Central memory CD4-positive, alpha-beta T cell (primary cell): ENCODE data around the gene PHOX2A.

ENCODE experiments used
- DNase-seq: peaks from one replicate; pipeline ENCODE4 v3.0.0; 2022

PHOX2A gene

DNA sequence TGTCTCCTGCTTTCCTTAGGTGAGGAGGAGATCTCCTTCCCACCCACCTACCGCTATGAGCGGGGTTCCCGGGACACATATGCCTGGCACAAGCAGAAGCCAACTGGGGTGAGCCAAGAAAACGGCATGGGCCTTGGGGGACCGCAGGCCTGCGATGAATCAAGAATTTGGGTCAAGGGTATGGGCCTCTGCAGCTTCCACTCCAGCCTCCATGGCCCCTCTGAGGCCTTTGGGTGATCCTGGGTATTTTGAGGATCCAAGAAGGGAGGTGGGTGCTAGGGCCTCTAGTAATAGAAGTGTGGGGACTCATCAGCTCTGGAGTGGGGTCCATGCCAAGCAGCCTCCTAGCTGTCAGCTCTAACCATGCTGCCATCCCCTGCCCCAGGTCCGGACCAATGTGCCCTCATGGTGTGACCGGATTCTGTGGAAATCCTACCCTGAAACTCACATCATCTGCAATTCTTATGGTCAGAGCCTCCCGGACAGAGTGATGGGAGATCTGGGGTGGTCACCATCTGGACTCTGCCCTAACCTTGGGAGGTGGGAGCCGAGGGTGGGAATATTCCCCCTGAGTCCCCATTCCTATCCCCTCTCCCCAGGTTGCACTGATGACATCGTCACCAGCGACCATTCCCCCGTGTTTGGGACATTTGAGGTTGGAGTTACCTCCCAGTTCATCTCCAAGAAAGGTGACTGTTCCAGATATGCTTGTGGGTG lies 10.8 kb downstream of the PHOX2A start:
- DNase-seq, result no peak

DNA sequence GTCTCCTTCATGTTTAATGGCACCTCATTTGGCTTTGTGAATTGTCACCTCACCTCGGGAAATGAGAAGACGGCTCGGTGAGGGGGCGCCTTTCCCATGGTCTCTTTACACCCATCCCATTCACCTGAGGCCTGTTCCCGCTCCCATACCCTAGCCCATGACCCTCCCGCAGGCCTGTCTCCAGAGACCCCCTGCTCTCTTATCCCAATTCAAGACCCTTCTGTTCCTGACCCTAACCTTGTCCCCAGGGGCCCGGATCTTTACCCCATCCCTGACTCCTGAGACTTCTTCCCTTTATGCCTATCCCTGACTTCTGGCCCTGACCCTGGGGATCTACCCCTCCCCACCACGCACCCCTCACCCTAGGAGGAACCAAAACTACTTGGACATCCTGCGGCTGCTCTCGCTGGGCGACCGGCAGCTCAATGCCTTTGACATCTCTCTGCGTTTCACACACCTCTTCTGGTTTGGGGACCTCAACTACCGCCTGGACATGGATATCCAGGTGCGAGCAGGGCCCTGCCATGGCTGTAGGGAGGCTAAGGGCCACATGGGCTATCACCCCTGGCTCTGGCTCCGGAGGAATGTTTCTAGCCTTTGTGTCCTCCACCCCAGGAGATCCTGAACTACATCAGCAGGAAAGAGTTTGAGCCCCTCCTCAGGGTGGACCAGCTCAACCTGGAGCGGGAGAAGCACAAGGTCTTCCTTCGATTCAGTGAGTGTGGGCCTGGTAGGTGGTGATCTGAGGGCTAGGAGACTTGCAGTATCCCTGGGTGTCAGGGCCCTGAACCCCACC lies 11.5 kb downstream of the PHOX2A start:
- DNase-seq, result no peak

DNA sequence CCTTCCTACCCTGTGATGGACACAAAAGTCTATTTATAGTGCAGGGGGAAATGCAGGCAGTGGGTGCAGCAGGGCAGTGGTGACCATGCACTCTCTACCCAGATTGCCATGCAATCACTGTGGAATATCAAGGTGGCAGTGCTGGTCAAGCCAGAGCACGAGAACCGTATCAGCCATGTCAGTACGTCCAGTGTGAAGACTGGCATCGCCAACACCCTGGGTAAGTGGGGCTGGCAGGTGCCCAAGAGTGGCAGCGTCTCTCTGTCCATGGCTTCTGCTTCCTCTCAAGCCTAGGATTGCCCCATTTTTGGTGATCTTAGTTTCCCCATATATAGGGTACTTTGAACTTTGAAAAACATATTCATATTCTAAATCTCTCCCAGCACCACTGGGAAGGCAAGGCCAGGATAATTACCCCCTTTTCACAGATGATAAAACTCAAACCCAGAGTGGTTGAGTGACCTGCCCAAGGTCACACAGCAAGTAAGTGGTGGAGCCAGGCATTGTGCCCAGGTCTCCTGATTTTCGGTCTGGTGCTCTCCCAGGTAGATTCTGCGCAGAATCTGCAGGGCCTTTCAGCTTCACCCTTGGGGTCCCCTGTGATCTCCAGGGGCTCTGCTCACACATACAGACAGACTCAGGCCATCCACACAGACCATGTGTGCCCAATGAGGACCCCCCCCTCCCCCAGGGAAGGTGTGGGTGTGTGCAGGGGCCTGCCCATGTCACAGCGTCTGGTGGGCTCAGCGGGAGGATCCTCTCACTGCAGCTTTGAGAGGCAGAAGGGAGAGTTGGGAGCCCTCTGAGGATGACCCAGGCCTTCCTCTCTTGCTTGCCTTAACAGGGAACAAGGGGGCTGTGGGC lies 12.3 kb downstream of the PHOX2A start:
- DNase-seq, result no peak

DNA sequence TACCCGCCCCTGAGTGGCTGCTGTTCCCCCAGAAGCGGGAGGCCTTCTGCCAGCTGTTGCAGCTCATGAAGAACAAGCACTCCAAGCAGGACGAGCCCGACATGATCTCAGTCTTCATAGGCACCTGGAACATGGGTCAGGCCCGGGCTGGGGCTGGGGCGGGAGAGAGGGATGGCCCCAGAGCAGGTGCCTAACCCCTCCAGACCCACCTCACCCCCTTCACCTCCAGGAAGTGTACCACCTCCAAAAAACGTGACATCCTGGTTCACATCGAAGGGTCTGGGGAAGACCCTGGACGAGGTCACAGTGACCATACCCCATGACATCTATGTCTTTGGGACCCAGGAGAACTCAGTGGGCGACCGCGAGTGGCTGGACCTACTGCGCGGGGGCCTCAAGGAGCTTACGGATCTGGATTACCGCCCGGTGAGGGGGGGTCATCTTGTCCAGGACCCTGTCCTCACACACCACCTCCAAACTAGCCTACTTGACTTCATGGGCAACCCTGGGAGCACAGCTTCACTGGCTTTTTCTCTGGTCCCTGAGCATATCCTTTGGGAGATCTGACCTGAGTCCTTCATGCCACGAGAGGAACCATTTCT lies 13.1 kb downstream of the PHOX2A start:
- DNase-seq, result no peak

DNA sequence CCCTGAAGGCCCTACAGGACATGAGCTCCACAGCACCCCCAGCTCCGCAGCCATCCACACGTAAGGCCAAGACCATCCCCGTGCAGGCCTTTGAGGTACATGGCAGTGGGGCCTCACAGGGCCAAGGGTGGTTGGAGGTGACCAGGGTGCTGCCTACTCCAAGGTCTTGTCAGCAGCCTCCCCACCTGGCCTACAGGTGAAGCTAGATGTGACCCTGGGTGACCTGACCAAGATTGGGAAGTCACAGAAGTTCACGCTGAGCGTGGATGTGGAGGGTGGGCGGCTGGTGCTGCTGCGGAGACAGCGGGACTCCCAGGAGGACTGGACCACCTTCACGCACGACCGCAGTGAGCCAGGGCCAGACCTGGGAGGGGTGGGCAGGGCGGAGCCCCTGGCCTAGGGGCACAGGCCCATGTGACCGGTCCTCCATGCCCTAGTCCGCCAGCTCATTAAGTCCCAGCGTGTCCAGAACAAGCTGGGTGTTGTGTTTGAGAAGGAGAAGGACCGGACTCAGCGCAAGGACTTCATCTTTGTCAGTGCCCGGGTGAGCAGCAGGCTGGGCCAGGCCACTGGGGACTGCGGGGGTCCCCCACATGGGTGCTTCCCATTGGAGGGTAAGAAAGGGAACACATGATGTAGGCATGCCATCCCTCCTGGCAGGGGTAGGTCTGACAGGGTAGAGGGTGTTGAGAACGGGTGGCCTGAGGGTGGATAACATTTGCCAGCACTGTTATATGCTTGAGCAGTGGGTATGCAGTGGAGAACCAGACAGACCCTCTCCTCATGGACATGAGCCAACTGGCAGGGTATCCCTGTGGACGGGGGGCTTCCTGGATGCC lies 13.8 kb downstream of the PHOX2A start:
- DNase-seq, result no peak

DNA sequence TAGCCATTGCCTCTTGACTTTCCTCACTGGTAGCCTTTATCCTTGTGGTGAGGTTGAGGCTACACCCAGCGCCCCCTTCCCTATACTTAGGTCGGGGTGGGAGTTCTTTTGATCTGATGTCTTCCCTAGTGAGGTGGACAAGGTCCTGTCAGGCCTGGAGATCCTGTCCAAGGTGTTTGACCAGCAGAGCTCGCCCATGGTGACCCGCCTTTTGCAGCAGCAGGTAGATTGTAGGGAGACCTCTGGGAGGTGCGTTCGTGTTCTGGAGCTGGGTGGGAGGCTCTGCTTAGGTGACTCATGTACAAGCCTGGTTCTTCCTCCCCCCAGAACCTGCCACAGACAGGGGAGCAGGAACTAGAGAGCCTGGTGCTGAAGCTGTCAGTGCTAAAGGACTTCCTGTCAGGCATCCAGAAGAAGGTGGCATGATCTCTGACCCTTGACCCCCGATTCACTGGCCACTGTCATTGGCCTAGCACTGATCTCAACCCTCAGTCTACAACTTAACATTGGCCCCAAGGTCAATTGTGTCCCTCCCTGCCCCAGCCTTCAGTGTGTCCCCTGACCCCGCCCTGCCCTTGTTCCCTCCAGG lies 14.5 kb downstream of the PHOX2A start:
- no peak for DNase-seq

DNA sequence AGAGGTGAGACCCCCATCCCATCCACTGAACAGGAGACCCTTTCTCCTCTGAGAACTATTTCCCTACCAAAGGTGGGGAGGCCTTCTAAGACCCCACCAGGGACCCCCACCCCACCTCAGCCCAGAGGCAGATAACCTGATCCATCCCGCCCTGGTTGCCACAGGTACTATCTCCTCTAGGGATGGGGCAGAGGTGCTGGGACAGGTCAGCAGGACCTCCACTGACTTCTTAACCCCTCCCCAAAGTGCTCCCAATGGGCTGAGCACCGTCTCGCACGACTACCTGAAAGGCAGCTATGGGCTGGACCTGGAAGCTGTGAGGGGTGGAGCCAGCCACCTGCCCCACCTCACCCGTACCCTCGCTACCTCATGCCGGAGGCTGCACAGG lies 15.1 kb downstream of the PHOX2A start:
- DNase-seq, result no peak

DNA sequence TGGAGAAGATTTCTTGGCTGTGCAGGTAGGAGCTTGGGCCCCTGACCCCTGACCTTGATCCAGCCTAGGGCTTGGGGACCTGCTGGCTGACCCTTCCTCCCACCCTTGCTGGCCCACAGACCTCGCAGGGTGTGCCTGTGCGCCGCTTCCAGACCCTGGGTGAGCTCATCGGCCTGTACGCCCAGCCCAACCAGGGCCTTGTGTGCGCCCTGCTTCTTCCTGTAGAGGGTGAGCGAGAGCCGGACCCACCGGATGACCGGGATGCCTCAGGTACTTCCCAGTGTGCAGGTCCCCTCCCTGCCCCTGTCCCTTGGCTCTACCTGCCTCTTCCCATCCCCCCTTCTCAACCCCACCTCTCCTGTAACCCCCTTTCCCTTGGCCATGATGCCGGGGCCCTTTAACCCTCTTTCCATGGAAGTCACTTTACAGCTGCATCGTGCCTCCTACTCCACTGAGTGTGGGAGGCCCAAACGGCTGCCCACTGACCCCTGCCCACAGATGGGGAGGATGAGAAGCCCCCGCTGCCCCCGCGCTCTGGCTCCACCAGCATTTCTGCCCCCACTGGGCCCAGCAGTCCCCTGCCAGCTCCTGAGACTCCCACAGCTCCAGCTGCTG lies 15.6 kb downstream of the PHOX2A start:
- no peak for DNase-seq

DNA sequence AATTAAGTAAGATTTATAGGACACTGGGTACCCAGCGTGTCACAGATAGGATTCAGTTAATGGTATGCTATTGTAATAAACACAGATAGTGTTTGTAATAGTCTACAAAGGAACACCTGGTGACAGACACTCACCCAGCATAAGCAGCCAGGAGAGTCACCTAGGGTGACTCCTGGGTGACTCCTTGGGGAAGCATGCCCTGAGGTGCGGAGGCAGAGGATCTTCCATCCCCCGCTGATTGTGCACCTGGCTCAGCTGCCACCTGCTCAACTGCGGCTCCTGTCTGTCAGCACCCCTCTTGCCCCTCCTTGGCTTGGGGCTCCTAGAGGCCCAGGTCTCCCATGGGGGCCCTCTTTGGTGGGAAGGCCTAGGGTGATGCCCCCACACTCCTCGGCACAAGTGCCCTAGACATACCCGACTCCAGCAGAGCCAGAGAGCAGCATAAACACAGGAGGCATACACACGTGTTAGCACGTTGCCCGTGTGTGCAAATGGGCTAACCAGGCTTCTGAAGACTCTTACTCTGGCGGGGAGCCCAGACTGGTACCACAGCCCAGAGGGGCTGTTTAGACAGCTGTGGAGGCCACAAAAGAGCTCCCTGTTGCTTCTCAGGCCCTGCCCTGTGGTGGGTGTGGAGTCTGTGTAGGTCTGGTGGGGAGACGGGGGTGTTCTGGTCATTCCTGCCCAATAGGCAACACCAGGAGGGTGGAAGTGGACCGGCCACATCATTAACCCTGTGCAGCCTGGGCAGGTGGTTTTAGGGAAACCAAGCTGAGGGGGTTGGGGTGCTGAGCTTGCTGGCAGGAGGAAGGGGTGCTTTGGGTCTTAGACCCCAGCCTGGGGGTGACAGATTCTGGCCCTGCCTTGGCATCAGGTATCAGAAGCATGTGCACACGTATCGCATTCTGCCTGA lies 16.4 kb downstream of the PHOX2A start:
- DNase-seq, result no peak

DNA sequence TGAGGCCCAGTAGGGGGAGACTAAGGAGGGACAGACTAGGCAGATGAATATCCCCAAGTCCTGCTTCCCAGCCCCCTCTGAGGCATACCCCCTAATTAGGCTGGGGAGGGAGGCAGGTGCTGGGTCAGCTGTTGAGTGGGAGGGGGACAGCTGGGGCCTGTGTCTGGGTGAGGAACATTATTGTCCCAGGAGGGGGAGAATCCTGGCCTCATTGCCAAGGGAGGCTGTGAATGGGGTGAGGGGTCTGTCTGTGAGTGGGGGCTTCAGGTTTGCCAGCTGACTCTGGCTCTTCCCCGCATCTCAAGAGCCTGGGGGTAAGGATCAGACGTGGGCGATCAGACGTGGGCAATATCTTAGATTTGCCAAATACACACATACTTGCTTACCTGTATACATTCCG lies 17.3 kb downstream of the PHOX2A start:
- no peak for DNase-seq

DNA sequence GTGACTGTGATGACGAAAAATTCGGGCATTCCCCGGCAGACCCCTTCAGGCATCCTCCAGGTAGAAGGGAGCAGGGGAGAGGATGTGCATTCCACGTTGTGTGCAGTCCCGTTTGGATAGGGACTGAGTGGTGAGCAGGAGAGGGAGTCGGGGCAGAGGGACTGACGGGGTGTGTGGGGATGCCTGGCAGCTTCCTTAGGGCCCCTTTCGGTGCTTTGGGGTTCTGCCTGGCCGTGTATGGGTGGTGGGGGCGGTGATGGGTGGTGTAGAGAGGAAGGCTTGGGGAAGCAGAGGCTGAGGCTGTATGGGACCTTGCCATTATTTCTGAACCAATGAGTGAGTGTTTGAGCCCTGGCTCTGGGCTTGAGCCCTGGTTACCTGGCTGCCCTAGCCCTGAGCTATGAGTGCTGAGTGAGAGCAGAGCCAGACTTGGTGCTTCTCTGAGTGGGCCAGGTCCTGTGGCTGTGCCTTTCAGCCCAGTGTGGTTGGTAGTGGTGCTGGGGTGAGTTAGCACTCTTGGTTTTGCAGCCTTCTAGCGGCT lies 18.5 kb downstream of the PHOX2A start:
- DNase-seq, result peak; percentile 24

DNA sequence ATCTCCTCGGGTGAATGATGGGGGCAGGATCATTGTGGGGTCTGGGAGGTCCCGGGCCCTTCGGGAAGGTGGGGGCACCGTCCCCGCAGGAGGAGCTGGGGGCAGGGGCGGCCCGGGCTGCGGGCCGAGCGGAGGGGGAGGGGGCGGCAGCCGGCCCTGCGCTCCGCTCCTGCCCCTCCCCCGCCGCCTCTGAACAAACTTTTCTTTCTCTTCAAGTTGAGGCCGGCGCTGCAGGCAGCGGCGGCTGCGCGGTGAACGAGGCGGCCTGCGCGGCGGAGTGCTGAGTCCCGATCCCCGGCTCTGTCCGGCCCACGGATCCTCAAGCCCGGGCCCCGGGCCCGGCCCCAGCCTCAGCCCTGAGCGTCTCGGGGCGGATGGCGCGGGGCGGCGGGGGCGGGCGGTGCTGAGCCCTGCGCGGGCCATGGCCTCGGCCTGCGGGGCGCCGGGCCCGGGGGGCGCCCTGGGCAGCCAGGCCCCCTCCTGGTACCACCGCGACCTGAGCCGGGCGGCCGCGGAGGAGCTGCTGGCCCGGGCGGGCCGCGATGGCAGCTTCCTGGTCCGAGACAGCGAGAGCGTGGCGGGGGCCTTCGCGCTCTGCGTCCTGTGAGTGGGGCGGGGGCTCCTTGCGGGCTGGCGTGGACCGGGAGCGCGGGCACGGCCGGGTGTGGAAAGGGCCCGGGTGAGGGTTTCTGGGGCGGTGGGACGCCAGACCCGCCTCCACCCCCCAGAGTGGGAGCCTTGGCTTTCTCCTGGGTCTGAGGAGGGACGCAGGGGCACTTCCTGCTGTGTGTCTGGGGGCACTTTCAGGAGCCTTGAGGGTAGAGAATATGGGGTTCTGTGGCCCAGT lies 19.2 kb downstream of the PHOX2A start, which contains the start of gene INPPL1:
Gene INPPL1 (plus strand): TSS at position 204 of the 847 bp plus-strand sequence. CDS start 218 bp downstream, at position 422.
- DNase-seq, result peak; percentile 20

DNA sequence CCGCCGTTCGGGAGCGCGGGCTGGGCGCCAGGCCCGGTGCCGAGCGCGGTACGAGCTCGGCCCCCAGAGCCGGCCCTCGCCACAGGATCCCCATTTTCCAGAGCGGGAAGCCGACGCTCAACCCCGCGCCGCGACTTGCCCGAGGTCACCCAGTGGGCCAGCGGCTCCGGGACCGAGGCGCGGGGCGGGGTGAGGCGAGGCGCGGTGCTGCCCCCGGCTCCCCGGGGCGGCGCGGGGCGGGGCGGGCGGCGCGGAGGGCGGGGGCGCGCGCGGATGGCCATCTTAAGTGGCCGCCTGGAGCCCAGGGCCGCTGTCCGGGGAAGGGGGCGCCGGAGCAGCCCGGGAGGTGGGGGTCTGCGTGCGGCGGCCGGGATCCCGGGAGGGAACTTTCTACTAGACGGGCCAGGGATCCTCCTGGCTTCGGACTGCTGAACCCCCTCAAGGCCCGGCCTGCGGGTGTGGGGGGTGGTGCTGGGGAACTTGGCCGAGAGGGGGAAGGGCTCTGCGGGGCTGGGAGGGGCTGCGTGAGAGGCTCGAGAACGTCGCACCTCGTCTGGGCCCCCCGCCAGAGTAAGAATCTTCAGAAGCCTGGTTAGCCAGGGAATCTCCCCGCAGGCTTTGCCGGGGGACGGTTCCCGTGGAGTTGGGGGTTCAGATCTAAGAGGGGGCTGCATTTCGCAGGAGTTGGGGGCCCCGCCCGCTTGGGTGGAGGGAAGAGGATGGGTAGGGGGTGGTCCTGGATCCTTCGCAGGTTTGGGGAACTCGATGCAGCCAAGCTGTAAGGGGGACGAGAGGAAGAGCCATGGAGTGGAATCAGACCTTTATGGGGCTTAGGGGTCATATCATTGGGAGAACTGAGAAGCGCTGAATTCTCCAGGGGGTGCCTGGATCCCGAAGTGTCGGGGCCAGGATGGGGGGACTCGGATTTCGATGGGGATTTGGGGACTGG lies 20.1 kb downstream of the PHOX2A start:
- DNase-seq, result peak; percentile 34

DNA sequence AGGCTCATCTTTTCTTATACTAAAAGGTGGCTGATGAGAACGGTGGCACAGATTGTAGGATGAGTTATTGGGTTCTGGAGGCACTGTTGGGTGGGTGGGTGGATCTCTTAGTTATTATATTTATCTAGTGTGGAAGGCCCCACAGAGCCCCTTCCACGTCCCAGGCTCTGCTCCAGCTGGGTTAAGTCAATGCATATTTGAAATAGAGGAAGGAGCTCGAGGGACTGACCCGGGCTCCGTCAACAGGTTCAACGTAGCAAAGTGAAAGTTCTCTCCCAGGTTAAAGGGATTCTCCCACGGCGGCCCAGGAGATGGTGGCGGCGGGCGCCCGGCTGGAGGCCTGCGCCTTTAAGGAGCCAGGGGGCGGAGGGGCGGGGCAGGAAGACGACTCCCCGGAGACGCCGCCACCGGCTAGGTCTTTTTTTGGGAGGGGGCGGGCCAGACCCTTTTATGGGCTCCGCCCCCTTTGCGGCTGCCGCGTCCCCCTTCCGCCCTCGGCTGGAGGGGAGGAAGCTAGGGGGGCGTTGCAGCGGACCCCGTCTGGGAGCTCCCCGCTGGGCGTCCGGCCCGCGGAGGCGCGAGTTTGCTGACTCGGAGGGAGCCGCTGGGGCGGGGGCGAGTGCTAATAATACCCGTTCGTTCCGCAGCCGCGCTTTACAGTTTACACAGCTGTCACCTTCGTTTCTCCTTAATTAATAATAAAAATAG lies 20.9 kb downstream of the PHOX2A start:
- DNase-seq, result peak; percentile 91

DNA sequence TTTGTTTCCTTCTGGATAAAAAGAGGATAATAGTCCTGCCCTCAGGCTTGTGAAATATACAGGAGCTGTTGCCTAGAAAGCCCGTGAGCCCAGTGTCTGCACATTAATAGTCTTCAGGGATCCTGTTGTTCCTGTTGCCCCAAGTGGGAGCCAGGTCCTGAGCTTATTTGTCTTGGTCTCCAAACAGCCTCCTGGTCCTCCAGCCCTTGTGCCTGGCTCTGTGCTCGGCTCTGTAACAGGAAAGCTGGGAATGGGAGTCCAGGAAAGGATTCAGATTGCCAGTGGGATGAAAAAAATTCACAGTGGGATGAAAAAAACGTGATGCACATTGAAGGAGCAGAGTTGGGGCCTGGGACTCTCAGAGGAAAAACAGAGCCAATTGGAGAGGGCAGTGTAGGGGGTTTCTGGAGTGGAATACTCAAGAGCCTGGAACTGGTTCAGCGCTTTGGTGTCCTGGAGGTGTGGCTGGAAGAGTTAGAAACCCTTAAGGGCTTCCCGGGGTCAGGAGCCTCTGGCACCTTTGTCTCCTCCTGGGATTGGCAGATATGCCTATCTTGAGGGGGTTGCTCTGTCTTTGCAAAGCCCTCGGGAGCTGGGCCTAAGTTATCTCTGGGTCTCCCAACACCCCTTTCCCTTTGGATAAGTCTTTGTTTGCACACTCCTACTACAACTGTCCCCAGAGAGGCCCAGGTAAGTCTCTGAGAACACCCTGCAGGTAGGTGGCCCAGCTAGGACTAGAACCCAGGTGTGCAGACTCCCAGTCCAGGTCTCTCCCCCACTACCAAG lies 21.7 kb downstream of the PHOX2A start:
- DNase-seq, result no peak
